Measurements from ENCODE around the gene CEBPE.

The CEBPE gene

GRCh38 chr14:23117371-23118020, 1.6 kb downstream of the CEBPE start:
- no peaks in the 10 kb centered on the region for H3K27me3 ChIP-seq (replicated peaks in 2 of 5; ENCODE audit: control insufficient read depth in 4 of 5, insufficient read depth in 5 of 5, low read length in 4 of 5)
- H3K4me3 ChIP-seq (ENCODE audit: control insufficient read depth in 1 of 7, extremely low read depth in 1 of 7, insufficient read depth in 4 of 7, low read depth in 2 of 7, low read length in 6 of 7), result no peak overlapping the region
- H3K4me1 ChIP-seq (ENCODE audit: control extremely low read depth in 1 of 4, control insufficient read depth in 4 of 4, insufficient read depth in 4 of 4, low read length in 3 of 4), result peaks cover 2 to 48% (median 40%) of the 10 kb centered on the region in 4 experiments
- H3K27ac ChIP-seq (ENCODE audit: insufficient read depth in 1 of 2, low read depth in 1 of 2, low read length in 2 of 2, poor library complexity in 1 of 2, severe bottlenecking in 2 of 2), result no peak overlapping the region
- no peak for DNase-seq
- WGBS (ENCODE audit: insufficient coverage), result 99% methylated on average over 30 of the region's 32 CpGs
- H3K9me3 ChIP-seq (ENCODE audit: control extremely low read depth in 1 of 5, control insufficient read depth in 4 of 5, insufficient read depth in 2 of 5, low read depth in 1 of 5, low read length in 4 of 5), result no peaks in the 10 kb centered on the region
- CTCF ChIA-PET, result interaction anchor here (1.1 to 16.7 kb wide), 4 partner anchors 12 to 63 kb away, joined by 3 to 462 read pairs (median 5); partner anchors contain the start of gene SLC7A8
- POLR2A ChIA-PET, result no interaction called here
- H3K36me3 ChIP-seq (ENCODE audit: control insufficient read depth in 4 of 4, insufficient read depth in 4 of 4, low read length in 3 of 4), result no peaks in the 10 kb centered on the region

- H3K27ac ChIP-seq (ENCODE audit: insufficient read depth in 1 of 2, low read depth in 1 of 2, low read length in 2 of 2, poor library complexity in 1 of 2, severe bottlenecking in 2 of 2), result no peak overlapping the region
- WGBS (ENCODE audit: insufficient coverage), result 98% methylated on average over 5 of the region's 5 CpGs
Measured at GRCh38 chr14:23115918-23116317, 3.1 kb downstream of the CEBPE start.

GRCh38 chr14:23115039-23115731, 3.9 kb downstream of the CEBPE start:
- POLR2A ChIA-PET, result interaction anchor here (1.0 kb wide), 1 partner anchor 20 kb away, joined by 3 read pairs; the partner anchor contains the start of genes ACIN1 and C14orf119

More at GRCh38 chr14:23115918-23116317, 3.1 kb downstream of the CEBPE start:
- peaks cover 4 to 51% (median 38%) of the 10 kb centered on the region in 4 experiments for H3K4me1 ChIP-seq (ENCODE audit: control extremely low read depth in 1 of 4, control insufficient read depth in 4 of 4, insufficient read depth in 4 of 4, low read length in 3 of 4)
- H3K27me3 ChIP-seq (replicated peaks in 2 of 5; ENCODE audit: control insufficient read depth in 4 of 5, insufficient read depth in 5 of 5, low read length in 4 of 5), result peaks cover 0 to 1% (median 0%) of the 10 kb centered on the region in 5 experiments
- H3K4me3 ChIP-seq (ENCODE audit: control insufficient read depth in 1 of 7, extremely low read depth in 1 of 7, insufficient read depth in 4 of 7, low read depth in 2 of 7, low read length in 6 of 7), result no peak overlapping the region
- ChIA-PET POLR2A (no interaction called here), CTCF (interaction anchor here (16.7 kb wide), 1 partner anchor 64 kb away, joined by 462 read pairs; the partner anchor contains the start of gene SLC7A8)
- no peaks in the 10 kb centered on the region for H3K9me3 ChIP-seq (ENCODE audit: control extremely low read depth in 1 of 5, control insufficient read depth in 4 of 5, insufficient read depth in 2 of 5, low read depth in 1 of 5, low read length in 4 of 5)
- no peaks in the 10 kb centered on the region for H3K36me3 ChIP-seq (ENCODE audit: control insufficient read depth in 4 of 4, insufficient read depth in 4 of 4, low read length in 3 of 4)
- DNase-seq, result no peak

GRCh38 chr14:23114669-23115038, 4.4 kb downstream of the CEBPE start:
- Histone ChIP-seq H3K9me3 (ENCODE audit: control extremely low read depth in 1 of 5, control insufficient read depth in 4 of 5, insufficient read depth in 2 of 5, low read depth in 1 of 5, low read length in 4 of 5) (no peaks in the 10 kb centered on the region), H3K4me1 (ENCODE audit: control extremely low read depth in 1 of 4, control insufficient read depth in 4 of 4, insufficient read depth in 4 of 4, low read length in 3 of 4) (peaks cover 2 to 41% (median 27%) of the 10 kb centered on the region in 4 experiments), H3K36me3 (ENCODE audit: control insufficient read depth in 4 of 4, insufficient read depth in 4 of 4, low read length in 3 of 4) (no peaks in the 10 kb centered on the region), H3K4me3 (ENCODE audit: control insufficient read depth in 1 of 7, extremely low read depth in 1 of 7, insufficient read depth in 4 of 7, low read depth in 2 of 7, low read length in 6 of 7) (no peak overlapping the region), H3K27ac (ENCODE audit: insufficient read depth in 1 of 2, low read depth in 1 of 2, low read length in 2 of 2, poor library complexity in 1 of 2, severe bottlenecking in 2 of 2) (no peak overlapping the region), H3K27me3 (replicated peaks in 2 of 5; ENCODE audit: control insufficient read depth in 4 of 5, insufficient read depth in 5 of 5, low read length in 4 of 5) (peaks cover 0 to 4% (median 0%) of the 10 kb centered on the region in 5 experiments)
- CTCF ChIA-PET, result interaction anchor here (0.8 to 16.7 kb wide), 4 partner anchors 36 to 103 kb away, joined by 3 to 462 read pairs (median 102); partner anchors contain the start of gene SLC7A8
- WGBS (ENCODE audit: insufficient coverage), result 100% methylated on average over 2 of the region's 4 CpGs
- POLR2A ChIA-PET, result interaction anchor here (1.0 kb wide), 1 partner anchor 19 kb away, joined by 3 read pairs; the partner anchor contains the start of genes ACIN1 and C14orf119
- DNase-seq, result no peak

More at GRCh38 chr14:23115039-23115731, 3.9 kb downstream of the CEBPE start:
- Histone ChIP-seq H3K4me3 (ENCODE audit: control insufficient read depth in 1 of 7, extremely low read depth in 1 of 7, insufficient read depth in 4 of 7, low read depth in 2 of 7, low read length in 6 of 7) (no peak overlapping the region), H3K4me1 (ENCODE audit: control extremely low read depth in 1 of 4, control insufficient read depth in 4 of 4, insufficient read depth in 4 of 4, low read length in 3 of 4) (peaks cover 2 to 46% (median 33%) of the 10 kb centered on the region in 4 experiments), H3K27me3 (replicated peaks in 2 of 5; ENCODE audit: control insufficient read depth in 4 of 5, insufficient read depth in 5 of 5, low read length in 4 of 5) (peaks cover 0 to 4% (median 0%) of the 10 kb centered on the region in 5 experiments), H3K36me3 (ENCODE audit: control insufficient read depth in 4 of 4, insufficient read depth in 4 of 4, low read length in 3 of 4) (no peaks in the 10 kb centered on the region), H3K27ac (ENCODE audit: insufficient read depth in 1 of 2, low read depth in 1 of 2, low read length in 2 of 2, poor library complexity in 1 of 2, severe bottlenecking in 2 of 2) (no peak overlapping the region), H3K9me3 (ENCODE audit: control extremely low read depth in 1 of 5, control insufficient read depth in 4 of 5, insufficient read depth in 2 of 5, low read depth in 1 of 5, low read length in 4 of 5) (no peaks in the 10 kb centered on the region)
- CTCF ChIA-PET, result interaction anchor here (0.8 to 16.7 kb wide), 3 partner anchors 37 to 102 kb away, joined by 3 to 462 read pairs (median 200); partner anchors contain the start of gene SLC7A8
- WGBS (ENCODE audit: insufficient coverage), result 97% methylated on average over 6 of the region's 10 CpGs
- DNase-seq, result no peak

GRCh38 chr14:23114120-23114458, 5.0 kb downstream of the CEBPE start:
- H3K4me1 ChIP-seq (ENCODE audit: control extremely low read depth in 1 of 4, control insufficient read depth in 4 of 4, insufficient read depth in 4 of 4, low read length in 3 of 4), result peaks cover 2 to 35% (median 22%) of the 10 kb centered on the region in 4 experiments

GRCh38 chr14:23113431-23114119, 5.5 kb downstream of the CEBPE start:
- H3K4me3 ChIP-seq (ENCODE audit: control insufficient read depth in 1 of 7, extremely low read depth in 1 of 7, insufficient read depth in 4 of 7, low read depth in 2 of 7, low read length in 6 of 7), result no peak overlapping the region

More at GRCh38 chr14:23114120-23114458, 5.0 kb downstream of the CEBPE start:
- H3K4me3 ChIP-seq (ENCODE audit: control insufficient read depth in 1 of 7, extremely low read depth in 1 of 7, insufficient read depth in 4 of 7, low read depth in 2 of 7, low read length in 6 of 7), result no peak overlapping the region
- no peak for DNase-seq
- WGBS (ENCODE audit: insufficient coverage), result 93% methylated on average over 5 of the region's 5 CpGs
- no peaks in the 10 kb centered on the region for H3K36me3 ChIP-seq (ENCODE audit: control insufficient read depth in 4 of 4, insufficient read depth in 4 of 4, low read length in 3 of 4)
- POLR2A ChIA-PET, result no interaction called here
- CTCF ChIA-PET, result interaction anchor here (0.9 to 8.1 kb wide), 4 partner anchors 10 to 73 kb away, joined by 3 to 200 read pairs (median 4); no protein-coding TSS in a partner anchor
- H3K27ac ChIP-seq (ENCODE audit: insufficient read depth in 1 of 2, low read depth in 1 of 2, low read length in 2 of 2, poor library complexity in 1 of 2, severe bottlenecking in 2 of 2), result no peak overlapping the region
- no peaks in the 10 kb centered on the region for H3K9me3 ChIP-seq (ENCODE audit: control extremely low read depth in 1 of 5, control insufficient read depth in 4 of 5, insufficient read depth in 2 of 5, low read depth in 1 of 5, low read length in 4 of 5)
- peaks cover 0 to 4% (median 0%) of the 10 kb centered on the region in 5 experiments for H3K27me3 ChIP-seq (replicated peaks in 2 of 5; ENCODE audit: control insufficient read depth in 4 of 5, insufficient read depth in 5 of 5, low read length in 4 of 5)

More at GRCh38 chr14:23113431-23114119, 5.5 kb downstream of the CEBPE start:
- H3K4me1 ChIP-seq (ENCODE audit: control extremely low read depth in 1 of 4, control insufficient read depth in 4 of 4, insufficient read depth in 4 of 4, low read length in 3 of 4), result peaks cover 2 to 30% (median 17%) of the 10 kb centered on the region in 4 experiments
- POLR2A ChIA-PET, result interaction anchor here (0.5 to 1.3 kb wide), 3 partner anchors 19 to 688 kb away, joined by 3 to 7 read pairs (median 5); partner anchors contain the start of genes ACIN1 and C14orf119
- 84% methylated on average over 3 of the region's 10 CpGs for WGBS (ENCODE audit: insufficient coverage)
- H3K27me3 ChIP-seq (replicated peaks in 2 of 5; ENCODE audit: control insufficient read depth in 4 of 5, insufficient read depth in 5 of 5, low read length in 4 of 5), result peaks cover 0 to 4% (median 0%) of the 10 kb centered on the region in 5 experiments
- CTCF ChIA-PET, result interaction anchor here (0.8 to 8.1 kb wide), 15 partner anchors 7 to 131 kb away, joined by 3 to 200 read pairs (median 5); partner anchors contain the start of genes ACIN1, AJUBA, C14orf119 and CEBPE
- H3K9me3 ChIP-seq (ENCODE audit: control extremely low read depth in 1 of 5, control insufficient read depth in 4 of 5, insufficient read depth in 2 of 5, low read depth in 1 of 5, low read length in 4 of 5), result no peaks in the 10 kb centered on the region
- no peaks in the 10 kb centered on the region for H3K36me3 ChIP-seq (ENCODE audit: control insufficient read depth in 4 of 4, insufficient read depth in 4 of 4, low read length in 3 of 4)
- H3K27ac ChIP-seq (ENCODE audit: insufficient read depth in 1 of 2, low read depth in 1 of 2, low read length in 2 of 2, poor library complexity in 1 of 2, severe bottlenecking in 2 of 2), result no peak overlapping the region
- no peak for DNase-seq
